Coronary artery (tissue), 2 donors: ENCODE data around the gene PRTFDC1.

ENCODE experiments used
- DNase-seq: peaks from one replicate; pipeline ENCODE4 v3.0.0-alpha.2; 2017; ENCODE audit warnings: low spot score
- H3K27ac ChIP-seq, 2 donors: fragments of 200-600 bp; sonication (generic); one replicate each; pipeline ENCODE4 v1.5.1; 2016 to 2019
- H3K4me3 ChIP-seq: fragments of 200-600 bp; sonication (generic); 2 replicates; pipeline ENCODE4 v1.5.1; 2016; ENCODE audit warnings: mild to moderate bottlenecking, moderate library complexity
- CTCF ChIP-seq: fragments of 200-600 bp; sonication (generic); IDR thresholded peaks from one replicate; pipeline ENCODE4 v1.5.1; 2019; ENCODE audit warnings: antibody characterized with exemption

PRTFDC1 gene

DNA sequence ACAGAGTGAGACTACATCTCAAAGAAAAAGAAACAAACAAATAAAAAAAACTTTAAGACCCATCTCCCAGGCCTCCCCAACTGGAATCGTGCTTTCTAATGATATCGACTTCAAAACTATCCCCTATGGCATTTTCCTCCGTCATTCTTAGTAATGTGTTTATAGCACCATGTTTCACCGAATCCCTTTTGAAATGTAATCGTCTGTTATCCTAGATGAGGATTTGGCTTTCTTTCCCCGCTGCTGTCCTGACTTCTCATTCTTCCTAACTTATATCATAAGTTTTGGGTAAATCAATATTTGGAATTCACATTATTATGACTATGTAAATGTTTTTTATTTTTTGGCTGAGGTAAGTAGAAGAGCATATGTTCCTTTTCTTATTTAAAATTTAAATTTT lies 151.5 kb downstream of the PRTFDC1 start:
- no peak for TF ChIP-seq CTCF
- no peak for DNase-seq
- H3K4me3 ChIP-seq, result no peak overlapping the region

More for the DNA sequence above, 151.5 kb downstream of the PRTFDC1 start:
- no peak overlapping the region for H3K27ac ChIP-seq
